ENCODE results near the gene CNTNAP2.
"Not testable (repeated sequence)": the region's sequence is repeated elsewhere in the genome, so short reads cannot be mapped to it uniquely, and the experiment has no call there.

Gene CNTNAP2

DNA sequence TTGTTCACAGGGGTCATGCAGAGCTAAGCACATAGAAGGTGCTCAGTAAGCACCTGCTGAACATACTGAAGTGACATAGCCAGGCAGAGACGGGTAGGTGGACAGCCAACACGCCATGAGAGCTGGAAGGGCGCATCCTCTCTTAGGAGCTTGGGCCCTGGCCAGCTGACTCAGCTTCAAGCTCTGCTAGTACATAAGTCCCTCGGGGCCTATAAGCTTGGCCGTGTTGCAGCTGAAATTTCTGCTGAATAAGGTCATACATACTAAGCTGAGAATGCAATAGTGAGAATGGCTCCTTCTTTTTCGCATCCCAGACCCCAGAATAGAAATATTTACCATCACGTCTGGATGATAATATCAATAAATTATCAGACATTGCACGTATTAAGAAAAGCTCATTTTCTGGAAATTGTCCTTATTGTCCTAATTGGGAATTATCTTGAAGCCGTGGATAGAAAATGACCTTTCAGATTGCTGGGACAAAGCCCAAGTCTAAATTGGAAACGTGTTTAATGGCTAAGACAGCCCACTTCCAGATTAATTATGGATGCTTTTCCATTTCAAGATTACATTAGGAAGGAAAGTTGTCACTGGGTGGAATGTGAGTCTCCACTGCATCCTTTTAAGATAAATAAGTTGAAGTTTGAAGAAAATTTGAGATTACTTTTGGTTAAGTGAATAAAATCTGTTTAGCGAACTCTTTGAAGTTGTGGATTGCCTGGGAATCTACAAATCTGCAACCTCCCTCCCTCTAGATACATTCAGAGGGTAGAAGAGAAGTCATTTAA lies 2186.9 kb downstream of the CNTNAP2 start:
- DNase-seq: no peak

DNA sequence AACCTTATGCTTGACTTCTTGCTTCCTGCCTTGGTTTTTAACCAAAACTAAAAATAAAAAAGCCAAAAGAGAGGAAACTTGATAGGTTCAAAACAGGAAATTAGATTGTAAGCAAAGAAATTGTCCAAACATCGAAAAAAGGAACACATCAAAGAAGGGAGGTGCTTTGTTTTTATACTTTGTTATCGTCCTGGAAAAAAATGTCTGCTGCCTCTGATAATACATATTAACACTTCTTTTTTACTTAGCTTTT lies 2187.4 kb downstream of the CNTNAP2 start:
- no peak for DNase-seq

DNA sequence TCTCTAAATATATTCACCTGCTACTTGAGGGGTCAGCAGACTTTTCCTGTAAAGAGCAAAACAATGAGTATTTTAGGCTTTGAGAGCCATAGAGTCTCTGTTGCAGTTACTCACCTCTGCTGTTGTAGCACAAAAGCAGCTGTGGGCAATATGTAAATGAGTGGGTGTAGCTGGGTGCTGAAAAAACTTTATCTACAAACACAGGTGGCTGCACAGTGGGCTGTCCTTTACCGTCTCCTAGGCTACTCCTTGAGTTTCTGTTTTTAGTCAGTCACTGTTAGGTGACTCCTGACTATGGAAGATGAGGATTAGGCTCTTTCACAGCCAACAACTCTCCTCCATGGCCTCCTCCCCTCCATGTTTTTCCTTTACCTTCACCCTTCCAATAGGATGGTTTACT lies 2187.9 kb downstream of the CNTNAP2 start:
- DNase-seq: no peak

DNA sequence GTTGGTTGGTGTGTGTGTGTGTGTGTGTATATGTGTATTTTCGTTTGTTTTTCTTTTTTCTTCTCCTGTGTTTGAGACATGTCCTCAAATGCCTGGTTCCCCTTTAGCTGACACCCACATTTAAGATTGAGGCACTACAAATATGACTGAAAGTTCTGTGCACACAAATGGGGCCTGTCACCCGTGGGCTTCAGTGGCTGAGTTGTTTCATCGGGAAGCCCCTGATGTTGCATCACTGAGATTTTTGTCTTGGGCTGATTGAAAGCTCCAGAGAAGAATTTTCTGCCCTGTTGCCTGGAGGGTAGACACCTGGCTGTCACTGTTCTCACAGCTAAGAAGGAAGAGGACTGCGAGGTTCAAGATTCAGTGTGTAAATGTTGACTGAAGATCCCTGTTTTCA lies 2190.2 kb downstream of the CNTNAP2 start:
- DNase-seq: peak; percentile 44

DNA sequence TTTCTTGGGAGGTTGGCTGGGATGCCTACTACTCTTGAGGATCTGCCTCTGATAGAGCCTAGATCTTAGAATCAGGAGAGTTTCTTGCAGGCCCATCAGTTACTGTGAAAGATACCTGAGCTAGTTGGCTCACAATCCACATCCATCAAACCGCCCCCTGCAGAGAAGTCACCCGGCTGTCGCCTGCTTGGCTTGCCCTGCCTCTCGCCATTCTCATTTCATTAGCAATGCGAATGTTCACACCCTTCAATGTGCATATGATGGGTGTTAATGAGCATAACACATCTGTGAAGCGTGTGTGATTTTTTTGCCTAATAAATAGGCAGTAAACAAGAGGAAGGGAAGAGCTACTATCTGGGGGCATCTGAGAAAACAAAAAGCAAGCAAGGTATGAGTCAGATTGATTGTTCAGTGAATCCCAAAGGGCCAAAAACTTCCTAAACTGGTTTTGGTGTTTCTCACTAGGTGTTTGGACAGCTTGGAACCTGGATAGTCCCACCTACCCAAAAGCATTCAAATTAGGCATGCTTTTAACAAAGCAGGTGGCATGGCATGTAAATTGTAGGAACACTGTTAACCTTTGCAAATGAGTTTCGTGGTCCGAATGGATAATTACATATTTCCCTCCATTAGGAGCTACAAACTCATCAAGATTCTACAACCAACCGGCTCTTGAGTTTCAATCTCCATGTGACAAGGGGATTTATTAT lies 2201.7 kb downstream of the CNTNAP2 start:
- no peak for DNase-seq

DNA sequence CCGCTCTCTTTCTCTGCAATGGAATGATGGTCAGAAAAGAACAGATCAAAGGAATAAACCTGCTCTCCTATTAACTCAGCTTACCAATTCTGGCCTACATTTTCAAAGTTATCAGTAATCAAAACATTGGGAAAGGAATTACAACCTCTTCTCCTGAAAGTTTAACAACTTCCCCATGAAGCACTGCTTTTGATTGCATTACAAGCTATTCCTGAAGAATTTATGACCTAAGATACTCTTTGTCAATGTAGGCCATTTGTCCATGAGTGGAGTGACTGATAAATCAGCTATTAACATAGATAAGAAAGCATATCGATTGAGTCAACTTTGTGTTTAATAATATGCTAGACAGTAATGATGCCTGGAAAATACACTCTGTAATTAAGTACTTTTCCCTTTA lies 2202.2 kb downstream of the CNTNAP2 start:
- DNase-seq: no peak

DNA sequence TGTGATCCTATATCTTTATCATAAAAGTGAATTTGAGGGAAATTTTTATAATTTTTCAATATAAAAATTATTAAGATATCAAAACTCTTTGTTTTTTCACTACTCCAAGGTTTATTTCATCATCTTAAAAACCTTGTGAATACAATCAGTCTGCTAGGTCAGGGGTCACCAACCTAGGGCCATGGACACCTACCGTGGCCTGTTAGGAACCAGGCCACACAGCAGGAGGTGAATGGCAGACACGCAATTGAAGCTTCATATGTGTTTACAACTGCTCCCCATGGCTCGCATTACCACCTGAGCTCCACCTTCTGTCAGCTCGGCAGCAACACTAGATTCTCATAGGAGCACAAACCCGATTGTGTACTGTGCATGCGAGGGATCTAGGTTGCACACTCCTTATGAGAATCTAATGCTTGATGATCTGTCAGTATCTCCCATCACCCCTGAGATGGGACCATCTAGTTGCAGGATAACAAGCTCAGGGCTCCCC lies 2202.8 kb downstream of the CNTNAP2 start:
- DNase-seq: no peak

DNA sequence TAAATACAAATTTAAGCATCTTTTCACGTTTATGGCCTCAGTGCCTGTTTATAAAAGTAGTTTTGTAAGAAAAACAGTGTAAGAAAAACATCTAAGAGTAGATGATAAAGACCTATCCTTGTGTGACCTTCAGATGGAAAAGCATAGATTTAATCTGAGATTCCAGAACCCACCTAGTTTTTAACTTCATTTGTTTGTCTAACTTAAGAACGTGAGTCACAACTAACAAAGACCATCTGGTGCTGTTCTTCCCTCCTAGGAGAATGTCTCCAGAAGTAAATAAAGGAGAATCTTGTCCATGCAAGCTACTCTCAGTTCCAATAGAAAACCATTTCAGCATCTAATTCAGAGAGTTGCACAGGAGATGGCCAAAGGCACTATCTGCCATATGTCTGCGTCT lies 2208.6 kb downstream of the CNTNAP2 start:
- no peak for DNase-seq

DNA sequence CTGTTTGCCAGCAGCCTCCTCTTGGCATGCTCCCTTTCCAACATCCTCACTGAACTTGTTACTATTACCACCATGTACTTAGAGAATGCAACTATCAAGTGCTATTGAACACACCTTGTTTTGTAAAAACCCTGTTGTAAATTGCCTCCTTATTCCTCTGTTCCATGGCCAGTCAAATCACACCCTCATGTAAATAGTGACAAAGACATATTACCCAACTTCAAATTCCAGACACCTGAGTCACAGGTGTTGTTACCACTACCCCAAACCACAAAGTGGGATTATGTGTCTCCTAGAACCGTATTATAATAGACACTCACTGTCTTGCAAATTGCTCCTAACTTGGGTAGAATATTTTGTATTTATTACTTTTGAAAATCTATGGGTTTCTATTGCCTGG lies 2210.8 kb downstream of the CNTNAP2 start:
- DNase-seq: no peak

DNA sequence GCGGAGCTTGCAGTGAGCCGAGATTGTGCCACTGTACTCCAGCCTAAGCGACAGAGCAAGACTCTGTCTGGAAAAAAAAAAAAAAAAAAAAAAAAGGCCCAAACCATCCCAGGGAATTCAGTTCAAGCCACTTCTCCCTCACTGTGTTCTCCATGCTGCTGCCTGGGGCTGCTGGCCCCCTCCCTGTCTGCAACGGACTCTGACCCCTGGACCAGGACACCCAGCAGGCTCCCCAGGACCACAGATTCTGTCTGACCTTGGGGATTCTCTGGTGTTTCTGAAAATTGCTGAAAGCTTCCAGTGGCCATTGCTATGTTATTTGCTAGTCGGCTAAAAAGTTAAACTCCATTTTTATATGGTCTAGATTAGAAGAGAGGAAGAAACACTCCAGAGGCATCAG lies 2212.3 kb downstream of the CNTNAP2 start:
- DNase-seq: no peak

DNA sequence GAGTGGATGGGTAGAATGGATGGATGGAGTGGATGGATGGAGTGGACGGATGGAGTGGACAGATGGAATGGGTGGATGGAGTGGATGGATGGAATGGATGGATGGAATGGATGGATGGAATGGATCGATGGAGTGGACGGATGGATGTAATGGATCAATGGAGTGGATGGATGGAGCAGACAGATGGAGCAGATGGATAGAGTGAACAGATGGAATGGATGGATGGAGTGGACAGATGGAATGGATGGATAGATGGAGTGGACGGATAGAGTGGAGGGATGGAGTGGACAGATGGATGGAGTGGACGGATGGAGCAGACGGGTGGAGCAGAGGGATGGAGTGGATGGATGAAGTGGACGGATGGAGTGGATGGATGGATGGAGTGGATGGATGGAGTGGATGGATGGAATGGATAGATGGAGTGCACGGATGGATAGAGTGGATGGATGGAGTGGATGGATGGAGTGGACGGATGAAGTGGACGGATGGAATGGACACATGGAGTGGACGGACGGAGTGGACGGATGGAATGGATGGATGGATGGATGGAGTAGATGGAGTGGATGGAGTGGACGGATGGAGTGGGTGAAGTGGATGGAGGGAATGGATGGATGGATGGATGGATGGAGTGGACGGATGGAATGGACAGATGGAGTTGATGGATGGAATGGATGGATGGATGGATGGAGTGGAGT lies 2213.7 kb downstream of the CNTNAP2 start:
- DNase-seq: no peak

DNA sequence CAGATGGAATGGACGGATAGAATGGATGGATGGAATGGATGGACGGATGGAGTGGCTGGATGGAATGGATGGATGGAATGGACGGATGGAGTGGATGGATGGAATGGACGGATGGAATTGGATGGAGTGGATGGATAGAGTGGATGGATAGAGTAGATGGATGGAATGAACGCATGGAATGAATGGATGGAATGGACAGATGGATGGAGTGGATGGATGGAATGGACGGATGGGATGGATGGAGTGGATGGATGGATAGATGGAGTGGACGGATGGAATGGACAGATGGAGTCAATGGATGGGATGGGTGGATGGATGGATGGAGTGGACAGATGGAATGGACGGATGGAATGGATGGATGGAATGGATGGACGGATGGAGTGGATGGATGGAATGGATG lies 2214.2 kb downstream of the CNTNAP2 start:
- DNase-seq: no peak

DNA sequence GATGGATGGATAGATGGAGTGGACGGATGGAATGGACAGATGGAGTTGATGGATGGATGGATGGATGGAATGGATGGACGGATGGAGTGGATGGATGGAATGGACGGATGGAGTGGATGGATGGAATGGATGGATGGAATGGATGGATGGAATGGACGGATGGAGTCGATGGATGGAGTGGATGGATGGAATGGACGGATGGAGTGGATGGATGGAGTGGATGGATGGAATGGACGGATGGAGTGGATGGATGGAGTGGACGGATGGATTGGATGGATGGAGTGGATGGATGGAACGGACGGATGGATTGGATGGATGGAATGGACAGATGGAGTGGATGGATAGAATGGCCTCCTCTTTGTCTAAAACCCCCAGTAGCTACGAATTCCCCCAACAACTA lies 2214.9 kb downstream of the CNTNAP2 start:
- DNase-seq: not testable (repeated sequence)

DNA sequence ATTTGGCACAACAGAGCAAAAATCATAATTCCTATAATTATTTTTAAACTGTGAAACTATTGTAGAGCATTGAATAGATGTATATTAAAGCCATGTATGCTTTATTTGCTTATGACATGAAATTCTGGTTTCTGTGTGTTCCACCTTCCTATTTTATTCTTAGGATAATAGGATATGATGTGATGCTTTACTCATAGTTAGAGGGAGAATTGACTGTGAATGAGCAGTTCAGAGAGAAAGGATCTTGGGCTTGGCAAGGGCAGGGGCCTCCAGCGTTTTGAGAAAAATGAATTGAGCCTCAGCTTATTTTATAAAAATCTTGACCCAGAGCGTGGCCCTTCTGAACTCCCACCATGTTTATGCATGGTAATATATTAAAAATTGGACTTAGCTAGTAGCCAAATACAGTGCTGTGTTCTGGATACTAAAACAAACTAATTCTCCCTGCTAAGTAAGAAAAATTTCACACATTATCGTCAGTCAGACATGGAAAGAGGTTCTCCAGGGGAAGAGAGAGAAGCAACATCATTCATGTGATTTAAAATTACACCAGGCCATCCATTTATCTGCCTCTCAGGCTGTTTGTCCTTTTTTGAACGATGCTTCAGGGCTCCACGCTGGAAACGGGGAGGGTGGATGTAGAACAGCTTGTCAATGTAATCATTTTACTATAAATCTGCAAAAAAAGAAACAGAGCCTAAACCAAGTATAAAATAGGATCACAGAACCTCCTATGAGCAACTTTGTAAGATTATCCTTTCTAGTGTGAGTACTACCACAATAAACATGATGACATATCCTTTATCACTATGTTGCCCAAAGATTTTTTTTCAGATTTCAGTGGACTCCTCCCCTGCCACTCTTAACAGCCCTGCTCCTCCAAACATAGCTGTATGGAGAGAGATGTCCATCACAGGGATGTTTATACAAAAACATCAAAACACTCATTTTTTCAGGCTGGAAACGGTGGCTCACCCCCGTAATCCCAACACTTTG lies 2215.9 kb downstream of the CNTNAP2 start:
- no peak for DNase-seq

DNA sequence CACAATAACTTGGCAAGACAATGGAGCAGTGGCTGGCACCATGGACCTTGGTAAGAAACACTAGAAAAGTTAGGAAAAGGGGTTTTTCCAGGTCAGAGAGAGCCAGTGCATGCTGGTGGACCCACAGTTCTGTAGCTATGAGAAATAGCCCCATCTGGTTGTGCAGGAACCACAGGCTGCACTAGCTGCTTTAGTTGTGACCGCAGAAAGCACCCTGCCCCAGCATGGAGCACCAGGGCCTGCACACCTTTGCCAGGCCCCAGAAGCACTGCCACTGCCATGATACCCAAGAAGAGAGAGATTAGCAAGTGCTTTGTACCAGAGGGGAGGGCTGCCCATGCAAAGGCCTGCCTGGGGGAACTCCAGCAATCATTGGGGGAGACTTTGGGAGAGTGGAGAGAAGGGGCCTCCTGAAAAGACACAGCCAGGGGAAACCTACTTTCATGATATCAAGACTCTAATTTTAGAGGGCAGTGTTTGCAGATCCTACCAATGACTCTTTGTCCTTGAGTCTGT lies 2217.9 kb downstream of the CNTNAP2 start:
- DNase-seq: no peak

DNA sequence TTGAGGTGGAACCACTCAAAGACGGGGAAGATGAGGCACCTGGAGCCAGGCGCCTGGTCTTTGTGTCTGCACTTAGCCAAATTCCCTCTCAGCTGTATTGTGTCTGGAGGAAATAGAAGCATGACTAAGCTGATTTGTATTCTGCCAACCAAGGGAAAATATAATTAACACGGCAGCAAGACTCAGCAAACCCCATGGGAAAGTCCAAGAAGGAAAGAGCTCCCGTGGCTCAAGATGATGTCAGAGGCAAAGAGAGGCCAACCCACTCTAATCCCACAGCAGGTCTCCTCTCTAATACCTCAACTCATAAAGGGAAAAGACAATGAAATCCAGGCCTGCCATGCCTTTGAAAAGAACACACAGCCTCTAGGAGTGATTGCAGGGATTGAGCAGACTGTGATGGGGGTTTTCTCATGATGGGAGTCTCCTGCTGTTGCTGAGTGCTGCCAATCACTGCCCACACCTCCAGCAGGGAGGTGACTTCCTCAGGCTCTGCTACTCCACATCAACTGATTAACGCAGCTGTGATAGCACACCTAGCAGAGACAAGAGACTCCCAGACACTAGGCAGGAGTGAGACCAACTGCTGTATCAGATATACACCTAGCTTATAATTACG lies 2218.5 kb downstream of the CNTNAP2 start:
- DNase-seq: peak; percentile 38

DNA sequence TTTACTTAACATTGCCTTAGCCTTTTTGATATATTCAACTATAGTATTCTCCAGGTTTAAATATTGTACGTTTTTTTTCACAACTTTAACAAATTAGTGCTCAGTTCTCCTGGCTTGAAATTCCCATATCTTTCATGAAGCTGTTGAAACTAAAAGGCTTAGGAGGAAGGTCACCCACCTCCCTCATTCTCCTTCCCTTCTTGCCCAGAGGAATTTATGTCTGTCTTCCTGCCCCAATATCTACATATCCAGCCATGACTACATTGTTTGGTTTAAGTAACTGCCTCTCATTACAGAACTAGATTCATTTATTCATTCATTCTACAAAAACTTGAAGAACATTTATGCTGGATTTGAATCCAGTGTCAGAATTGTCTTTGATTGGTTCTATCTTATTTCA lies 2219.2 kb downstream of the CNTNAP2 start:
- DNase-seq: no peak

DNA sequence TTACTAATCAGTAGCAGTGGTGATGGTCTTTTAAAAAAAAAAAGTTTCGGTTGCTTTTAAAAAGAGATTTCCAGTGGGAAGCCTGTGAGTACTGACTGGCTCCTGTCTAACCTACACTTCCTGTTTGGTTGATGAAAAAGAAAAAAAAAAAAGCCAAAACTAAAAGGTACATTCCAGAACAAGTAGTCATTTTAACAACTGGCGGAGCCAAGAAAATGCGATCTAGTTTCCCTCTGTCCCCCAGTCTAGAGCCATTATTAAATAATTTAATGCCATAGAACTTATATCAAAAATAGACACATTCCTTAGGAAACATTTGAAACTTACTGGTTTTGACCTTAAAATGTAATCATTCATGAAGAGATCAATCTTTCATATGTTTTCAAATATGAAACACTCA lies 2219.8 kb downstream of the CNTNAP2 start:
- DNase-seq: no peak

DNA sequence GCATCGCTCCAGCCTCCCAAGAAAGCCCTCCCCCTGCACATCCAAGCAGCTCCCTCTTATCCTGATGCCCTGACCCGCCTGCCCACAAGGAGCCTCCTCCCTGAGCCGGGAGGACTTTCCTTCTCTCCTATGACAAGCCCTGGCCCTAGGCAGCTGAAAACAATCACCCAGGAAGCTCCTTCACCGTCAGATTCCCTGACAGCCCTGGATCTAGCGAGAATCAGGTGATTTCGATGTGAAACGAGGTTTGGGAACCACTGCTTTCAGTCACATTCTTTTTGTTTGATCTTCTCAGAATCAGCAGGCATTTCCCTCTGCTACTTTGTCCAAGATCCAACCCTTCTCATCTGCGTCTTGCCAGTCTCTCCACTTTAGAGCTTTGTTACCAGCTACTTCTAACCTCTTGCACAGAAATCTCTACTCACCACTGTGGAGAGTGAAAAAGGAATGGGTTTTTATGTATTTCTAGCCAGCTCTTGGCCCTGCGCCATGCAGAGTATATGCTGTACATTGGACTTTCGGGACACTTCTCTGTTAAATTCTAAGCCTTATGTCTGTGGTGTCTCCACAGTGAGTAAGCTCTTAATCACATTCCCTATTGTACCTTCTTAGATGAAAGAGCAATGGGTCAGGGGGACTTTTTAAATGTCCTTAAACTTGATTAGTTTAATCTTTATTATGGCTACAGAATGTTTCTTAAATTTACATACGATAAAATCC lies 2220.8 kb downstream of the CNTNAP2 start:
- DNase-seq: no peak

DNA sequence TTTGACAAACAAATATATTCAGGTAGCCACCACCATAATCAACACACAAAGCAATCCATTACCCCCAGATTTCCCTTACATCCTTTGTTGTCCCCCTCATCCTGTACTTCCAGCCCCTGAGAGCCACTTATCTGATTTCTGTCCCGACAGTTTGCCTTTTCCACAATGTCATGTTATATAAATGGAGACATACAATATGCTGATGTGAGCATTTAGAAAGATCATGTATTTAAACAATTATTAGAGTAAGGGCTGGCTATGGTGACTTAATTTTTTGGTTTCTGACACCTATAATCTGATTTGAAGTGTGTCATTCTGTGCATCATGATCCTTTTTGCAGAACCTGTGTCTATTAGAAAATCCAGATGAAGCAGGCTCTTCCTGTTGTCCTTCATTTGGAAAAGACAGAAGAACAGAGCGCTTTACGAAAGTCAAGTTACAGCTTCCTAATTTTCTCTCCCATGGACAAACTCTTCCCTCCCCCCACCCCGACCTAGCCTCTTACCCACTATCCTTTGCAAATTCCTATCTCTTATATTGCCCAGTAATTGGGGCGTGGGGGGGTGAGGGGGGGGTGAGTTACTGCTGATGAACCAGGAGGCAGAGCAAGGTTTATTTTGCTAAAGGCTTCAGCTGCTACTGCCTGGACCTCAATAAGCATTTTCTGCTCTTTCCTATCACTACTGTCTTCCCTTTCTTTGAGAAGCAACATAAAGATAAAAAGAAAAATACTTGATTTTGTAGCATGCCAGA lies 2221.6 kb downstream of the CNTNAP2 start:
- DNase-seq: no peak

All from inflammatory macrophage treated with lipopolysaccharide for 4 hours (primary cell).